ENCODE data around the gene LZTR1.

GRCh38 chr22:21025266-21025665 lies 43.2 kb downstream of the LZTR1 start:
- TF ChIP-seq, protein P1, sequence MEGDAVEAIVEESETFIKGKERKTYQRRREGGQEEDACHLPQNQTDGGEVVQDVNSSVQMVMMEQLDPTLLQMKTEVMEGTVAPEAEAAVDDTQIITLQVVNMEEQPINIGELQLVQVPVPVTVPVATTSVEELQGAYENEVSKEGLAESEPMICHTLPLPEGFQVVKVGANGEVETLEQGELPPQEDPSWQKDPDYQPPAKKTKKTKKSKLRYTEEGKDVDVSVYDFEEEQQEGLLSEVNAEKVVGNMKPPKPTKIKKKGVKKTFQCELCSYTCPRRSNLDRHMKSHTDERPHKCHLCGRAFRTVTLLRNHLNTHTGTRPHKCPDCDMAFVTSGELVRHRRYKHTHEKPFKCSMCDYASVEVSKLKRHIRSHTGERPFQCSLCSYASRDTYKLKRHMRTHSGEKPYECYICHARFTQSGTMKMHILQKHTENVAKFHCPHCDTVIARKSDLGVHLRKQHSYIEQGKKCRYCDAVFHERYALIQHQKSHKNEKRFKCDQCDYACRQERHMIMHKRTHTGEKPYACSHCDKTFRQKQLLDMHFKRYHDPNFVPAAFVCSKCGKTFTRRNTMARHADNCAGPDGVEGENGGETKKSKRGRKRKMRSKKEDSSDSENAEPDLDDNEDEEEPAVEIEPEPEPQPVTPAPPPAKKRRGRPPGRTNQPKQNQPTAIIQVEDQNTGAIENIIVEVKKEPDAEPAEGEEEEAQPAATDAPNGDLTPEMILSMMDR (IDR thresholded peaks at IDR 0.05), result no peak
- TF ChIP-seq POLR2AphosphoS5 (IDR thresholded peaks at IDR 0.05; ENCODE audit: low read depth, low read length), result no peak
- no peak for TF ChIP-seq REST (IDR thresholded peaks at IDR 0.05; ENCODE audit: insufficient read depth in 1 of 2, low read depth in 2 of 2, low read length in 1 of 2)

Data from Panc1 (cell line).